Measurements from ENCODE around the gene ATP5F1A. TPM values are rescaled to one million over a fixed set of nuclear protein-coding genes. Genes with fewer than 3 reads are reported as not detected.

ATP5F1A gene
- total and polyA plus RNA-seq, 4 donors: 267 to 618 (median 369) TPM

- peaks cover 0 to 6% (median 2%) of the 10 kb centered on the region in 4 donors for H3K36me3 ChIP-seq (ENCODE audit: control insufficient read depth in 4 of 4, insufficient read depth in 3 of 4, low read depth in 1 of 4, low read length in 3 of 4)
- no peaks in the 10 kb centered on the region for H3K27me3 ChIP-seq (ENCODE audit: control insufficient read depth in 4 of 4, insufficient read depth in 4 of 4, low read length in 3 of 4)
- peak overlapping the region; percentile 90 to 100 (median 94) for H3K4me3 ChIP-seq (ENCODE audit: low read depth in 1 of 3, low read length in 3 of 3)
- H3K9ac ChIP-seq (ENCODE audit: low read depth in 1 of 2, low read length in 2 of 2): peak overlapping the region; percentile 81 to 87
- peak overlapping the region; percentile 84 to 92 for H3K27ac ChIP-seq (ENCODE audit: low read depth in 1 of 2, low read length in 2 of 2)
- under 1% methylated on average over 8 of the region's 8 CpGs for WGBS
- peaks cover 2 to 15% (median 9%) of the 10 kb centered on the region in 4 donors for H3K4me1 ChIP-seq (ENCODE audit: control insufficient read depth in 4 of 4, insufficient read depth in 4 of 4, low read length in 3 of 4)
- no peak for DNase-seq (ENCODE audit: low spot score)
- no peak for TF ChIP-seq FOXA2 (IDR thresholded peaks at IDR 0.05)
- TF ChIP-seq ZBTB33 (IDR thresholded peaks at IDR 0.05): no peak
- TF ChIP-seq GABPA (IDR thresholded peaks at IDR 0.05 in 1 of 2, conservative IDR thresholded peaks at IDR 0.05 in 1 of 2): no peak
- TF ChIP-seq YY1 (IDR thresholded peaks at IDR 0.05): no peak
- TF ChIP-seq TAF1 (conservative IDR thresholded peaks at IDR 0.05): no peak
- TF ChIP-seq EGR1 (IDR thresholded peaks at IDR 0.05; ENCODE audit: low read depth in 2 of 2): no peak
- no peak for TF ChIP-seq RAD21 (IDR thresholded peaks at IDR 0.05)
- no peak for TF ChIP-seq HNF4A (conservative IDR thresholded peaks at IDR 0.05)
- TF ChIP-seq, protein P1, sequence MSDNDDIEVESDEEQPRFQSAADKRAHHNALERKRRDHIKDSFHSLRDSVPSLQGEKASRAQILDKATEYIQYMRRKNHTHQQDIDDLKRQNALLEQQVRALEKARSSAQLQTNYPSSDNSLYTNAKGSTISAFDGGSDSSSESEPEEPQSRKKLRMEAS (IDR thresholded peaks at IDR 0.05): no peak
- TF ChIP-seq, protein P2, sequence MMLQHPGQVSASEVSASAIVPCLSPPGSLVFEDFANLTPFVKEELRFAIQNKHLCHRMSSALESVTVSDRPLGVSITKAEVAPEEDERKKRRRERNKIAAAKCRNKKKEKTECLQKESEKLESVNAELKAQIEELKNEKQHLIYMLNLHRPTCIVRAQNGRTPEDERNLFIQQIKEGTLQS (IDR thresholded peaks at IDR 0.05): no peak
- no peak for TF ChIP-seq FOXA1 (IDR thresholded peaks at IDR 0.05)
- H3K9me3 ChIP-seq (ENCODE audit: control insufficient read depth in 4 of 4, low read length in 3 of 4): no peaks in the 10 kb centered on the region
These were observed 680 bp downstream of the ATP5F1A start for GRCh38 chr18:46097431-46097800.

DNA sequence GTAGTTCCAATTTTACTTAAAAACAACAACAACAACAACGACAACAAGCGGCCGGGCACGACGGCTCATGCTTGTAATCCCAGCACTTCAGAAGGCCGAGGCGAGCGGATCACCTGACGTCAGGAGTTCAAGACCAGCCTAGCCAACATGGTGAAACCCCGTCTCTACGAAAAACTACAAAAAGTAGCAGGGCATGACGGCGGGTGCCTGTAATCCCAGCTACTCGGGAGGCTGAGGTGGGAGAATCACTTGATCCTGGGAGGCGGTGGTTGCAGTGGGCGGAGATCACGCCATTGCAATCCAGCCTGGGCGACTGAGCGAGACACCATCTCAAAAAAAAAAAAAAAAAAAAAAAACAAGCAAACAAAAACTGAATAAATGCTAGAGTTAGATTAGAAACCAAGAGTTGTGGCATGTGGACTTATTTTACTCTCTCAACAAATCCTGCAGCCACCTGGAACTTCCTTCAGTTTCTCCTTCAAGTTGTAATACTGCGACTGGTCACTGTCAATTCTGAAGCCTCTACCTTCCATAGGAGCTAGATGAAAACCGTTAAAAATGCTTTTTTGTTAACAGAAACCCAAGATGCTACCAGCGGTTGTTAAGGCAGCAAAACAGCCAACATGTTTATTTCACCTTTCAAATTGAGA is 1.3 kb downstream of the ATP5F1A start:
- peaks cover 2 to 15% (median 9%) of the 10 kb centered on the region in 4 donors for H3K4me1 ChIP-seq (ENCODE audit: control insufficient read depth in 4 of 4, insufficient read depth in 4 of 4, low read length in 3 of 4)
- H3K27me3 ChIP-seq (ENCODE audit: control insufficient read depth in 4 of 4, insufficient read depth in 4 of 4, low read length in 3 of 4): no peaks in the 10 kb centered on the region
- H3K9ac ChIP-seq (ENCODE audit: low read depth in 1 of 2, low read length in 2 of 2): peak overlapping the region; percentile 81 to 87
- peaks cover 0 to 11% (median 3%) of the 10 kb centered on the region in 4 donors for H3K36me3 ChIP-seq (ENCODE audit: control insufficient read depth in 4 of 4, insufficient read depth in 3 of 4, low read depth in 1 of 4, low read length in 3 of 4)
- no peaks in the 10 kb centered on the region for H3K9me3 ChIP-seq (ENCODE audit: control insufficient read depth in 4 of 4, low read length in 3 of 4)
- no peak for TF ChIP-seq REST (IDR thresholded peaks at IDR 0.05)
- no peak for TF ChIP-seq ZBTB33 (IDR thresholded peaks at IDR 0.05)
- no peak for TF ChIP-seq JUND (IDR thresholded peaks at IDR 0.05)
- TF ChIP-seq, protein P1 (IDR thresholded peaks at IDR 0.05): no peak
- no peak for TF ChIP-seq RXRA (IDR thresholded peaks at IDR 0.05)
- no peak for TF ChIP-seq HNF4G (IDR thresholded peaks at IDR 0.05)
- no peak for TF ChIP-seq EGR1 (IDR thresholded peaks at IDR 0.05; ENCODE audit: low read depth in 2 of 2)
- TF ChIP-seq, protein P3, sequence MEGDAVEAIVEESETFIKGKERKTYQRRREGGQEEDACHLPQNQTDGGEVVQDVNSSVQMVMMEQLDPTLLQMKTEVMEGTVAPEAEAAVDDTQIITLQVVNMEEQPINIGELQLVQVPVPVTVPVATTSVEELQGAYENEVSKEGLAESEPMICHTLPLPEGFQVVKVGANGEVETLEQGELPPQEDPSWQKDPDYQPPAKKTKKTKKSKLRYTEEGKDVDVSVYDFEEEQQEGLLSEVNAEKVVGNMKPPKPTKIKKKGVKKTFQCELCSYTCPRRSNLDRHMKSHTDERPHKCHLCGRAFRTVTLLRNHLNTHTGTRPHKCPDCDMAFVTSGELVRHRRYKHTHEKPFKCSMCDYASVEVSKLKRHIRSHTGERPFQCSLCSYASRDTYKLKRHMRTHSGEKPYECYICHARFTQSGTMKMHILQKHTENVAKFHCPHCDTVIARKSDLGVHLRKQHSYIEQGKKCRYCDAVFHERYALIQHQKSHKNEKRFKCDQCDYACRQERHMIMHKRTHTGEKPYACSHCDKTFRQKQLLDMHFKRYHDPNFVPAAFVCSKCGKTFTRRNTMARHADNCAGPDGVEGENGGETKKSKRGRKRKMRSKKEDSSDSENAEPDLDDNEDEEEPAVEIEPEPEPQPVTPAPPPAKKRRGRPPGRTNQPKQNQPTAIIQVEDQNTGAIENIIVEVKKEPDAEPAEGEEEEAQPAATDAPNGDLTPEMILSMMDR (IDR thresholded peaks at IDR 0.05; ENCODE audit: low read depth, low read length, missing input control): no peak
- no peak for TF ChIP-seq TAF1 (conservative IDR thresholded peaks at IDR 0.05)
- no peak for TF ChIP-seq SP1 (IDR thresholded peaks at IDR 0.05)
- WGBS: 27% methylated on average over 22 of the region's 22 CpGs
- peak overlapping the region; percentile 90 to 100 (median 94) for H3K4me3 ChIP-seq (ENCODE audit: low read depth in 1 of 3, low read length in 3 of 3)
- peak overlapping the region; percentile 84 to 92 for H3K27ac ChIP-seq (ENCODE audit: low read depth in 1 of 2, low read length in 2 of 2)
- no peak for DNase-seq (ENCODE audit: low spot score)

All from liver (tissue), 9 donors.